Liver (tissue), 3 donors: ENCODE data around the gene SUMO2.

Experiments
- JUND ChIP-seq, 2 donors: IDR thresholded peaks; 2 replicates each; pipeline ENCODE4 v1.6.1; 2016; ENCODE audit warnings: antibody characterized with exemption in 2 of 2
- REST ChIP-seq: IDR thresholded peaks from 2 replicates; pipeline ENCODE4 v1.6.1; 2016; ENCODE audit warnings: antibody characterized with exemption, mild to moderate bottlenecking
- SP1 ChIP-seq: IDR thresholded peaks from 2 replicates; pipeline ENCODE4 v1.6.1; 2018; ENCODE audit warnings: antibody characterized with exemption, mild to moderate bottlenecking
- YY1 ChIP-seq: IDR thresholded peaks from 2 replicates; pipeline ENCODE4 v1.6.1; 2016; ENCODE audit warnings: antibody characterized with exemption, mild to moderate bottlenecking
- TF ChIP-seq, protein P1 (sequence below): fragments of 150-350 bp; IDR thresholded peaks from 2 replicates; pipeline ENCODE4 v1.5.1; 2017; ENCODE audit warnings: improper control_type of control experiment, low read depth, low read length; ENCODE audit not compliant: missing input control
- TF ChIP-seq, protein P2 (sequence below): IDR thresholded peaks from 2 replicates; pipeline ENCODE4 v1.6.1; 2016; ENCODE audit warnings: antibody characterized with exemption
- donor health status: healthy.
- donor health status: healthy.

GRCh38 chr17:75138519-75138918, 44.2 kb downstream of the SUMO2 start:
- TF ChIP-seq, protein P1, sequence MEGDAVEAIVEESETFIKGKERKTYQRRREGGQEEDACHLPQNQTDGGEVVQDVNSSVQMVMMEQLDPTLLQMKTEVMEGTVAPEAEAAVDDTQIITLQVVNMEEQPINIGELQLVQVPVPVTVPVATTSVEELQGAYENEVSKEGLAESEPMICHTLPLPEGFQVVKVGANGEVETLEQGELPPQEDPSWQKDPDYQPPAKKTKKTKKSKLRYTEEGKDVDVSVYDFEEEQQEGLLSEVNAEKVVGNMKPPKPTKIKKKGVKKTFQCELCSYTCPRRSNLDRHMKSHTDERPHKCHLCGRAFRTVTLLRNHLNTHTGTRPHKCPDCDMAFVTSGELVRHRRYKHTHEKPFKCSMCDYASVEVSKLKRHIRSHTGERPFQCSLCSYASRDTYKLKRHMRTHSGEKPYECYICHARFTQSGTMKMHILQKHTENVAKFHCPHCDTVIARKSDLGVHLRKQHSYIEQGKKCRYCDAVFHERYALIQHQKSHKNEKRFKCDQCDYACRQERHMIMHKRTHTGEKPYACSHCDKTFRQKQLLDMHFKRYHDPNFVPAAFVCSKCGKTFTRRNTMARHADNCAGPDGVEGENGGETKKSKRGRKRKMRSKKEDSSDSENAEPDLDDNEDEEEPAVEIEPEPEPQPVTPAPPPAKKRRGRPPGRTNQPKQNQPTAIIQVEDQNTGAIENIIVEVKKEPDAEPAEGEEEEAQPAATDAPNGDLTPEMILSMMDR, result no peak
- no peak for TF ChIP-seq REST
- TF ChIP-seq YY1, result no peak
- TF ChIP-seq, protein P2, sequence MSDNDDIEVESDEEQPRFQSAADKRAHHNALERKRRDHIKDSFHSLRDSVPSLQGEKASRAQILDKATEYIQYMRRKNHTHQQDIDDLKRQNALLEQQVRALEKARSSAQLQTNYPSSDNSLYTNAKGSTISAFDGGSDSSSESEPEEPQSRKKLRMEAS, result no peak
- TF ChIP-seq SP1, result no peak
- TF ChIP-seq JUND (IDR thresholded peaks at IDR 0.05), result no peak
